SK-N-DZ (cell line): ENCODE results near the gene KMO.

Experiments used
- DNase-seq: peaks from one replicate; pipeline ENCODE4 v3.0.0-alpha.2; 2015; ENCODE audit warnings: low spot score

KMO gene

DNA sequence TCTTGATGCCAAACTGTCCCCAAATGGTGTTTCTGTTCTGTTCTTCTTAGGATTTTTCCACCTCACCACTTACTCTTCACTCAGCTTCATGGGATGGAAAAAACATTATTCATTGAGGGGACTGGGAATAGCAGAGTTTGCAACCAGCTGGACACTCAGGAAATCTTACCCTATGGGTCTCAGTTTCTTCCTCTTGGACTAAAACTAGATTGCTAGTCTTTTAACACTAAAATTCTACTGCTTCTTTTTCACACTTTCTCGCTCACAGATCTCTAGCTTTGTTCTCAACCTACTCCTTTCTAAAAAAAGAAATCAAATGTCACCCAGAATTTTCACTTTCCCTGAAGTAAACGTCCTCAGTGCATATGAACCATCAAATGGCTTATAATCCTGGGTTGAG, 4.8 kb downstream of the KMO start:
- no peak for DNase-seq

DNA sequence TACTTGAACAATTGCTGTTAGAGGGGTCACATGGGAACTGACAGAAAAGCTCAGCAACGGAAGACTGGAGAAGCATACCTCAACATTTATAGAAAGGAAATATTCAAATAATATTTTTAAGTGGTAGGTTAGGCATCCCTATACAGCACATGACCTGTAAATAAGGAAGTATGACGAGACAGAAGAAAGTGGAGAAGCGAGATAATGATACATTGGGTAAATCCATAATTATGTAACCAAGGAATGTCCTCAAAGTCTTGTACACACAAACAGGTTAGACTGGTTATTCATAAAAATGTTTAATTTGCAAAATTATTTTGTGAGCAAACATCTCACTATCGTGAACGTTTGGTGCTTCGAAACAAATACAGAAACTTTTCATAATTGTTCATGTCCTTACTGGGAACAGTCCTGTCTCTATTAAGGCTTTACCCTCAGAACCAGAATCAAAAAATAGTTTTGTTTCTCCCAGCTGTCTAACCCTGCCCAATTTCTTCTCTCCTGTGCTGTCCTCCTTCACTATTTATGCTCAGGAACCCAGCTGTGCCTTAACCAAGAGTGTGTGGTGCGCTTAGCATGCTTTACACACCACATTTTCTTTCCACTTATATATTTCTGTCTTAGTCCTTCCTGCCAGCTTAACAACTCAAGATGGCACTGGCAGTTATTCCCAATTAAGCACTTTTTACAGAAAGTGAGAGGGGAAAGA, 10.2 kb downstream of the KMO start:
- DNase-seq: no peak

DNA sequence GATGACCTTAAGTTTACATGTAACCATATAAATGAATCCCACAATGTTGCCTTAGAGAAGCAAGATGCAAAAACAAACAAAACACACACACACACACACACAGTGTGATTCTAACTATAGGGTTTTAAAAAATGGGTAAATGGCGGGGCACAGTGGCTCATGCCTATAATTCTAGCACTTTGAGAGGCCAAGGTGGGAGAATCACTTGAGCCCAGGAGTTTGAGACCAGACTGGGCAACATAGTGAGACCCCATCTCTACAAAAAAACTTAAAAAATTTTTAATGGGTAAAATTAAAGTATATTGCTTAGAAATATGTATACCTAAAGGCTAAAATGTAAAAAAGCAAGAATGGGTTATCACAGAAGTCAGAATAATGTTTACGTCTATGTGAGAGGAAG, 15.8 kb downstream of the KMO start:
- DNase-seq: no peak

DNA sequence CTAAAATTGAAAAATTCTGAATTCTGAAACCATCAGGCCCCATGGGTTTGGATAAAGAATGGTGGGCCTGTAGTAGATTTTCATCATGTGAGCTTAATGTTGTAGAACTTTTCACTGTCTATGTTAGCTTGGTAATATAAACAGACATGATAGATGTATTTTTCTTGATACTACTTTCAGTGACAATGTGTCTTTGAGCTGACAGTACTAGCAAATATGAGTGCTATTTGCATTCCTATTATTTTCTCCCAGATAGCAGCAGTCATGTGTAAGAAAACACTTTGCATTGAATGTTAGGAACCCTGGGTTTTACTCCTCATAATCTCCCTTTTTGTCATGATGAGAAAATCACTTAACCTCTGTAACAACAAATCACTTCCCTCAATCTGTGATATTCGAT, 18.1 kb downstream of the KMO start:
- DNase-seq: no peak

DNA sequence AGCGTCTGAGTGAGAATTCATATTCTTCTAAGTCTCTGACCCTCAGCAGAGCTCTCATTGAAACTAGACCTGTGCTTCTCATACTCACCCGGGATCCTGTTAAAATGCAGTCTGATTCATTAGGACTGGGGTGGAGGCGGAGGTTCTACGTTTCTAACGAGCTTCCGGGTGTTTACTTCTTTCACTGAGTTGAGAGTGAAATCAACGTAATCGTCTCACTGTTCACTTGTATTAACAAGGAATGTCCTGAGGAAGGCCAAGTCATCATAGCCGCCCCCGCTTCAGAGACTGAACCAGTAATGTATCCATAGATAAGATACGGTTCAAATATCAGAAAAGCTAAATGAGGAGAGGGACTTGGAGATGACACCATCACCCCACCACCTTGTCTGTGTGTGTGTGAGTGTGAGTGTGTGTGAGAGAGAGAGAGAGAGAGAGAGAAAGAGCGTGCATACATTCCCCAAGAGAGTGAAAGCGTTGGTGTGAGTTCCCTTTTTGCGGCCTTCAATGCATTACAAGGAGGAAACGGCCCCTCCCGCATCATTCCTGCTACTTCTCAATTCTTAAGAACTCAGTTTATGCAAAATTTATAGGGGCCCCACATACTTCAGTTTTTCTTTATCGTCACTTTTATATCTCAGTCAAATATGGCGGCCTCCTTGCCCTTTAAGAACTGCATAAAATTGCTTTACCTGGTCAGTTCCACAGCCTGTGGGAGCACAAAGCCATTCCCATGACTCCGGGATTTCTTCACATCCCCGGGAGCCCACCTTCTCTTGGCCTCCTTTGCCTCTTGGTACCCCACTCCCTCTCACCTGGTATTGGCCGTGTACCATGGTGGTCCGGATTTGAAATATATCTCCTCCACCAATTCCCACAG, 19.8 kb downstream of the KMO start:
- DNase-seq: no peak

DNA sequence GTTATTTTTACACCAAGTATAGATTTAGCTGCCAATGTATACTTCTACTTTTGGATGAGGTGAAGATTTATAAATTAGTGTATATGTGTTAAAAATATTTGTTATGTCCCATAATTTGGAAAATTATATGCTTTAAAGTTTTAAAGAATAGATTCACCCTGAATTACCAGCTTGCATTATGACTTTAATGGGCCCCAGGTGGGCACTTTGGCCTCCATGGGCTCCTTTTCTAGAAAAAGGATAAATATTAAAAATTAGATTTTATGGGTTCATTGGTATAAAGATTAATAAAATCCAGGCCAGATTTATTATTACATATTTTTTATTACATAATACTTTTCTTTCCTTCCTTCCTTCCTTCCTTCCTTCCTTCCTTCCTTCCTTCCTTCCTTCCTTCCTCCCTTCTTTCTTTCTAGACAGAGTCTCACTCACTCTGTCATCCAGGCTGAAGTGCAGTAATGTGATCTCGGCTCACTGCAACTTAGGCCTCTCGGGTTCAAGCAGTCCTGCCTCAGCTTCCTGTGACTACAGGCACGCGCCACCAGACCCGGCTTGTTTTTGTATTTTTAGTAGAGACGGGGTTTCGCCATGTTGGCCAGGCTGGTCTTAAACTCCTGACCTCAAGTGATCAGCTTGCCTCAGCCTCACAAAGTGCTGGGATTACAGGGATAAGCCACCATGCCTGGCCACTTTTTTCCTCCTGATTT, 21.9 kb downstream of the KMO start:
- no peak for DNase-seq

DNA sequence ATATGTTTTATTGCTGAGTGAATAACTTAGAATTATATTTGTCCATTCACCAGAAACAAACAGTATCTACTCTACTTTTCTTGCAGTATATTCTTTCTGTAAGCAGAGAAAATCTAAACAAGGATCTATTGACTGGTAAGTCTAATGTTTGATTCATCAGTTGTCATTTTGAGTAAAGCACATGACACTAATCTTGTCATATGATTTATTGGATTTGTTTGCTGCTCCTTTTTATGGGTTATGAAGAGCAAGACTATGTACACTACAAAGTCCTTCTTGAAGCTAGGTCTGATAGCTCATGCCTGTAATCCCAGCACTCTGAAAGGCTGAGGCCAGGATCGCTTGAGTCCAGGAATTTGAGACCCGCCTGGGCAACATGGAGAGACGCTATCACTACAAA, 23.3 kb downstream of the KMO start:
- no peak for DNase-seq

DNA sequence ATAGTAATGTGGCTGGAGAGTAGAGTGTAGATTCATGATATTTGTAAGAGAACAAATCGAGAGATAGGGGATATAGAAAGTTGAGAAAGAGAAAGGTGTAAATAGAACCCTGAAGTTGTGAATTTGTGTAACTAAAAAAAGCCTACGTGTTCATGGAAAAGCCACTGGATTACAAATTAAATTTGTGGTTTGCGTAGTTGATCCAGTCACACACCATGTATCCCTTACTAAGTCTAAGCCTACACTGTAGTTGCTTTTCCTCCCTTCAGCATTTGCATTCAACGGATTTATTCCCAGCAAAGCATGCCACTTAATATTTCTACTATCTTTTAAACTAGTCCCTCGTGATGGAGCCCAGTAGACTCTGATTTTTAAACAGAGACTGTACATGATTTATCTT, 24.9 kb downstream of the KMO start:
- DNase-seq: no peak

DNA sequence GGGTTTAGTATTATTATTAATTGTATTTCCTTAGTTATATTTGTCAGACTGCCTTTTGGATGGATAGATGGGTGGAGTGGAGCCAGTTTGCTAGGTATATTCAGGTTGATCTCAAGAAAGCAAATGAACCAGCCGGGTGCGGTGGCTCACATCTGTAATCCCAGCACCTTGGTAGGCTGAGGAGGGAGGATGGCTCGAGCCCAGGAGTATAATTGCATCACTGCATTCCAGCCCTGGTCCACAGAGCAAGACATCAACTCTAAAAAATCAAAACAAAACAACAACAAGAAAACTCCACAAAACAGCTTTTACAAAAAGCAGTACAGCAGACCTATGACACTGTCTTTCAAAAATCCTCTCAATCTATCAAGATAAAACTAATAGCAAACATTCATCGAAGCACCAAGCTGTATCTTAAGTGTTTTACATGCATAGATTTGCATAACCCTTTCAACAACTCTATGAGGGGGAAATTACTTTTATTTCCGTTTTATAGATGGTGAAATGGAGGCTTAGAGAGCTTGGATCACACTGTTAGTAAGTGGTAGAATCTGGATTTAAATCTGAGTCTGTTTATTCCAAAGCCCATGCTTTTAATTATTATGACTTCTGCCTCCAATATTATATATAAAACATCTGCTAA, 25.5 kb downstream of the KMO start:
- no peak for DNase-seq

DNA sequence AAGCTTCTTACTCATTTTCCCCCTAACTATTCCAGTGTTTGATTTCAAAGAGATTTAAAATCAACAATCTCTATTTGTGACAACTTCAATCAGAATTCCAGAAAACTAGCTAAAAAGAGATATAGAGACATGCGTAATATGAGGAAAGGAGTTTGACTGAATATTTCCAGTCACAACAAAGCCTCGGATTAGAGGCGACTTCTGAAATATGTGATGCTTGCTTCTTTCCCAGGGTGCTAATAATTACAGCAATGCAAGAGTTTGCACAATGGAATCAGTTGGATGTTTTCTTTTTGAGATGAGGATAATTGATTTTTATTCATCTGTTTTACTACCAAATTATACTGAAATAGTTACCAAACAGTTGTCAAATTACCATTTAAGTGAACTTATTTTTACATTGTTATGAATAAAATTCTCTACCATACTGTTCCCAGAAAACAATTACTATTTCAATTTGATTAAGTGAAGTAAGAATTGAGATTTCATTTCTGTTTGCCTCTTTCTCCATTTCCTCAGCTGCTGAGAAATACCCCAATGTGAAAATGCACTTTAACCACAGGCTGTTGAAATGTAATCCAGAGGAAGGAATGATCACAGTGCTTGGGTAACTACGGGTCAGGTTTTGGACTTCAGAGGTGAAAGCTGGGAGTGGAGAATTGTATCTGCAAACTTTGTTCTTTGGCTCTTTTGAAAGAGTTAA, 28.1 kb downstream of the KMO start:
- no peak for DNase-seq

DNA sequence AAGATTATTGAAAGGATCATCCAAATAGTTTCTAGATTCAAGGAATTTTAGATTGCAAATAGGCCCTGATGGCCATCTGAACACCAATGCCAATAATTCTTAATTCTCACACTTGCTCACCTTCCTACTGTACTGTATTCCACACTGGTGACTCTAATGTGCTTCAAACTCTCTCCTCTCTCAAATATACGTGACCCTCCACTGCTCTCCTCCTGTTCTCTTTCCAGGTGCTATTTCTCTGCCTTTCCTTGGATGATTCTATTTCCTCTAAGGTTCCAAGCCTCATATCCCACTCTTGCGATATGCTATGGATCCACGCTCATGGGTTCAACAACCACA, 28.6 kb downstream of the KMO start:
- DNase-seq: no peak

DNA sequence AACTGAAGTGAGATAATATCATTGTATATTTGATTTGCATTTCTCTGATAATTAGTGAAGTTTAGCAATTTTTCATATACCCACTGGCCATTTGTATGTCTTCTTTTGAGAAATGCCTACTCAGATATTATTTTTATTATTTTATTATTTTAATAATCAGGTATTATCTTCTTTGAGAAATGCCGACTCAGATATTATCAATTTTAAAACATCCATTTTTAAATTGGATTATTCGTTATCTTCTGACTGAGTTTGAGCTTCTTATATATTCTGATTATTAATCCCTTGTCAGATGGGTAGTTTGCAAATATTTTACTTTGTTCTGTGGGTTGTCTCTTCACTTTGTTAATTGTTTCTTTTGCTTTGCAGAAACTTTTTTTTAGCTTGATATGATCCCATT, 37.7 kb downstream of the KMO start:
- no peak for DNase-seq

DNA sequence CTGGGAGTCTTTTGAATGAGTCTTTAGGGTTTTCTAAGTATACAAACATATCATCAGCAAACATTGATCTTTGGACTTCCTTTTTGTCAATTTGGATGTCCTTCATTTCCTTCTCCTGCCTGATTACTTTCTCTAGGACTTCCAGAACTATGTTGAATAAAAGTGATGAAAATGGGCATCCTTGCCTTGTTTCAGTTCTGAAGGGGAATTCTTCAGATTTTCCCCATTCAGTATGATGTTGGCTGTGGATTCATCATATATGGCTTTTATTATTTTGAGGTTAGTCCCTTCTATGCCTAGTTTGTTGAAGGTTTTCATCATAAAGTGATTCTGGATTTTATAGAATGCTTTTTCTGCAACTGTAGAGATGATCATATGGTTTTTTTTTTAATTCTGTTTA, 42.0 kb downstream of the KMO start:
- DNase-seq: no peak

DNA sequence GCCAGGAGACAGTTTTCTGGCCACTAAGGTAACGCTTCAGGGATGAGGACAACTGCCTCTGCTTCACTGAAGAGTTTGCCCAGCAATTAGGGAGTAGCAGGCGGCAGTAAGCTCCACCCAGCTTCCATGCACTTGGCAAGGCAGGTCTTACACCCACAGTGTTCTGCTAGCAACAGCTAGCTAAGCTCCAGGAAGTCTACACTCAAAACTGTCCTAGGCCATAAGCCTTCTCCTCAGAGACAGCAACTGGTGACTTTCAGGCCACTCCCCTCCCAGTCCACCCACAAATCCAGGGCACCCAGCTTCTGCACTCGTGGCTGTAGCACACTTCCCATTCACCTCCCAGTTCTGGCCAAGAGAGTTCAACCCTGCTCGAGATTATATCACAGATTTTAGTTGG, 47.3 kb downstream of the KMO start:
- DNase-seq: no peak

DNA sequence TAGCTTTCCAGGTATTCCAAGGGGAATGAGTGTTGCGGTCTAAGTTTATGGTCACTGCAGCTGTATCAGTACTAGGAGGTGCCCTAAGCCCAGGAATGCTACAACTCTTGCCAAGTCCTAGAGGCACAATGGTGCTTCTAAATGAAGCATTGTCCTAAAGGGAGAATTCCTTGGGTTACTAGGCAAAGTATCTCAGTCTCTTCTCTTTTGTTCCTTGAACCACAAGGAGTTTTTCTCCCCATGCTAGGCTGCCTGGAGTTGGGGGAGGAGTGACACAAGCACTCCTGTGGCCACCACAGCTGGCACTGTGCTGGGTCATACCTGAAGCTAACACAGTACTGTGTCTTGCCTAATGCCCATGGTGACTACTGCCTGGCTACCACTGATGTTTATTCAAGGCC, 50.7 kb downstream of the KMO start:
- DNase-seq: no peak

DNA sequence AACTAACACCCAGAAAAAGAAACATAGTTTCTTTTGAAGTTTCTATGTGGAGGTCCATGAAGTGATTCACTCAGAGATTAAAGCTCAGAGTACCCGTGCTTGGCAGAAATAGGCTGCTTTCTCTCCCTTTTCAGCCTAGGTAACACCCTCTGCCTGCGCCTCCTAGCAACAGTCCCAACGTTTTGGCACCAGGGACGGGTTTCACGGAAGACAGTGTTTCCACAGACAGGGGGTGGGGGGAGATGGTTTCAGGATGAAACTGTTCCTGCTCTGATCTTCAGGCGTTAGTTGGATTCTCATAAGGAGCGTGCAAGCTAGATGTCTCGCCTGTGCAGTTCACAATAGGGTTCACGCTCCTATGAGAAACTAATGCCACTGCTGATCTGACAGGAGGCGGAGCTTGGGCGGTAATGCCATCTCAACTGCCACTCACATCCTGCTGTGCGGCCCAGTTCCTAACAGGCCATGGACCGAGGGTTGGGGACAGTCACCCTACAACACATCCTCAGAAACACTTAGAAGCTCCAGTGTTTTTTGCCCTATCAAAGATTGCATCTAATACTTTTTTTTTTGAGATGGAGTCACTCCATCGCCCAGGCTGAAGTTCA, 54.8 kb downstream of the KMO start:
- no peak for DNase-seq

DNA sequence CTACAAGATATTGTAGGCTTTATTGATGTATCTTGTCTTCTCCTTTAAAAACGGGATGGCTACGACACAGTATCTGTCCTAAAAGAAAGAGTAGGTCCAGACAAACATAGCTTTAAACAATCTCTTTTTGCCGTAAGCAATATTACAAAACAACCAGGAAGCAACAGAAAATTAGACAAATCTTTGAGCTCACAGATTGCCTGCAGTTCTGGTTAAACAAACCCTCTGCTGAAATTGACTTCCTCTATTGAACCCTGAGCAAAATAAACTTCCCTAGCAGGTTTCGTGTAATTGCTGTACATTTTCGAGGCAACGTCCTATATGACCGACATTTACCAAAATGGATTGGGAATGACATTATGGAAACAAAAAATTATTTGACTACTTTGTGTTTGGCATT, 57.3 kb downstream of the KMO start:
- DNase-seq: no peak

DNA sequence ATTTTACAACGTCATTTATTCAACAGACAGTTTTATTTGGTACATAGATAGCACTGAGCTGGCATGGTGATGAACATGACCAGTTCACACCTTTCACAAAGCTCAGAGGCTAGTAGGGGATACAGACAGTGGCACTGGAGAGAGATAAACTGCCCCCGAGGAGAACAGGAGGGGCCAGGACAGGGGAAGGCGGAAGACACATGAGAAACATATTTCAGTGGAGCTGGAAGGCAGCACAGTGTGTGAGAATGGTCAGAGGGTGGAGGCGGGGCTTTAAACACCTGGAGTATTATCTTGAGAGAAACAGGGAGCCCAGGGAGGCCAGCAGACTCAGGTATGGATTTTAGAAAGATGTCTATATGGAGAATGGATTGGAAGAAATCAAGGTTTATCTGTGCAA, 58.5 kb downstream of the KMO start:
- DNase-seq: no peak

DNA sequence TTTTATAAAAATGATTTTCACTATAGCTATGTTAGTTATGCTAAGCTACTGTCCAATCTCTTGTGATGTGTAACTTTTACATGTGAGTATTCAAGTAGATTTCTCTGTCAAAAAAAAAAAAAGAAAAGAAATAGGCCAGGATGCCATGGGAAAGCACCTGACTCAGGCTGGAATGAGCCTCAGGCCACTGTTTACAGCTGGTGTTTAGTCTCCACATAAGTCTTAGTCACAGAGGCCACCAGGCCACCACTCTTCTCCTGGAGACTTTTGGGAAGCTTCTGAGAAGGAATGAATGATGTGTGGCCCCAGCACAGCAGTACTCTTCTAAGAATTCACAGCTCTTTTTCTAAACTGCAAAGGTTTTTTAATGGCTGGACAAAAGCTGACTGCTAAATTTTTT, 59.1 kb downstream of the KMO start:
- no peak for DNase-seq

DNA sequence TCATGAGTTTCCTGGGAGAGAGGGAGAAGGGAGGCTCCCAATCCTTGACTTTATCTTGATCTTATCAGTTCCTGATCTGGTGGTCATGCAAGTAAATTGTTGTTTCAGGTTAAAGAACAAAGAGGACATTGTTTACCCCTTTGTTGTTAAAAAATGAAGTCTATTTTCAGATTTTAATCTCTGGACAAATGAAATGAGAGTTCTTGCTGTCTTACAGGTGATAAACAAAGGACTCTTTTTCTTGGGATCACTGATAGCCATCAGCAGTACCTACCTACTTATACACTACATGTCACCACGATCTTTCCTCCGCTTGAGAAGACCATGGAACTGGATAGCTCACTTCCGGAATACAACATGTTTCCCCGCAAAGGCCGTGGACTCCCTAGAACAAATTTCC, 59.6 kb downstream of the KMO start:
- no peak for DNase-seq

DNA sequence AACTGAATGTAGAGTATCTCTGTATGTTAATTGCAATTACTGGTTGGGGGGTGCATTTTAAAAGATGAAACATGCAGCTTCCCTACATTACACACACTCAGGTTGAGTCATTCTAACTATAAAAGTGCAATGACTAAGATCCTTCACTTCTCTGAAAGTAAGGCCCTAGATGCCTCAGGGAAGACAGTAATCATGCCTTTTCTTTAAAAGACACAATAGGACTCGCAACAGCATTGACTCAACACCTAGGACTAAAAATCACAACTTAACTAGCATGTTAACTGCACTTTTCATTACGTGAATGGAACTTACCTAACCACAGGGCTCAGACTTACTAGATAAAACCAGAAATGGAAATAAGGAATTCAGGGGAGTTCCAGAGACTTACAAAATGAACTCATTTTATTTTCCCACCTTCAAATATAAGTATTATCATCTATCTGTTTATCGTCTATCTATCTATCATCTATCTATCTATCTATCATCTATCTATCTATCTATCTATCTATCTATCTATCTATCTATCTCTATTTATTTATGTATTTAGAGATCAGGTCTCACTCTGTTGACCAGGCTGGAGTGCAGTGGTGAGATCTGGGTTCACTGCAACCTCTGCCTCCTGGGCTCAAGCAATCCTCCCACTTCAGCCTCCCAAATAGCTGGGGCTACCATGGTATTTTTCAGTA, 60.2 kb downstream of the KMO start:
- no peak for DNase-seq
